Amniotic stem cell (primary cell): ENCODE data around the gene COL4A1.

Experiments
- DNase-seq: peaks from one replicate; lab custom pipeline; 2025; lab: John Stamatoyannopoulos, UW

Gene COL4A1

GRCh38 chr13:110291286-110291685, 15.7 kb downstream of the COL4A1 start:
- no peak for DNase-seq

GRCh38 chr13:110290826-110291225, 16.1 kb downstream of the COL4A1 start:
- no peak for DNase-seq

- no peak for DNase-seq
Observed at GRCh38 chr13:110290153-110290552, 16.8 kb downstream of the COL4A1 start.

- no peak for DNase-seq
Observed at GRCh38 chr13:110289661-110290060, 17.3 kb downstream of the COL4A1 start.

- no peak for DNase-seq
Observed at GRCh38 chr13:110289174-110289573, 17.8 kb downstream of the COL4A1 start.

GRCh38 chr13:110286833-110287819, 19.8 kb downstream of the COL4A1 start:
- DNase-seq = no peak

- no peak for DNase-seq
Observed at GRCh38 chr13:110285991-110286832, 20.7 kb downstream of the COL4A1 start.

GRCh38 chr13:110284779-110285484, 22.0 kb downstream of the COL4A1 start:
- DNase-seq = no peak

- no peak for DNase-seq
Observed at GRCh38 chr13:110283736-110284517, 23.0 kb downstream of the COL4A1 start.

- no peak for DNase-seq
Observed at GRCh38 chr13:110282316-110282841, 24.6 kb downstream of the COL4A1 start.

- no peak for DNase-seq
Observed at GRCh38 chr13:110281736-110282135, 25.2 kb downstream of the COL4A1 start.

- no peak for DNase-seq
Observed at GRCh38 chr13:110280985-110281688, 25.8 kb downstream of the COL4A1 start.

- DNase-seq = no peak
Observed at GRCh38 chr13:110280231-110280813, 26.6 kb downstream of the COL4A1 start.

GRCh38 chr13:110279684-110280083, 27.3 kb downstream of the COL4A1 start:
- no peak for DNase-seq

GRCh38 chr13:110278859-110279258, 28.1 kb downstream of the COL4A1 start:
- DNase-seq = no peak

- no peak for DNase-seq
Observed at GRCh38 chr13:110277357-110277975, 29.5 kb downstream of the COL4A1 start.

- DNase-seq = no peak
Observed at GRCh38 chr13:110276553-110276950, 30.4 kb downstream of the COL4A1 start.

- DNase-seq = no peak
Observed at GRCh38 chr13:110275931-110276552, 30.9 kb downstream of the COL4A1 start.

- DNase-seq = no peak
Observed at GRCh38 chr13:110274687-110275086, 32.3 kb downstream of the COL4A1 start.
